ENCODE results near the gene SFXN5.

- TF ChIP-seq CTCF (conservative IDR thresholded peaks at IDR 0.05; ENCODE audit: low read depth, low read length) (no peak), POLR2A (IDR thresholded peaks at IDR 0.05; ENCODE audit: low read depth, low read length) (no peak), RAD21 (IDR thresholded peaks at IDR 0.05; ENCODE audit: low read length) (no peak), BHLHE40 (IDR thresholded peaks at IDR 0.05; ENCODE audit: low read depth, low read length) (no peak), MXI1 (IDR thresholded peaks at IDR 0.05; ENCODE audit: borderline replicate concordance, low read depth, low read length) (no peak), CEBPB (IDR thresholded peaks at IDR 0.05; ENCODE audit: low read depth, low read length) (no peak), RCOR1 (IDR thresholded peaks at IDR 0.05; ENCODE audit: insufficient replicate concordance, low read length) (no peak), CHD1 (IDR thresholded peaks at IDR 0.05; ENCODE audit: low read depth, low read length) (no peak), FOS (IDR thresholded peaks at IDR 0.05; ENCODE audit: low read depth, low read length) (no peak), USF2 (IDR thresholded peaks at IDR 0.05; ENCODE audit: low read depth, low read length) (no peak), MAFK (IDR thresholded peaks at IDR 0.05; ENCODE audit: low read depth, low read length) (peak; percentile 52)
These were observed 151.8 kb downstream of the SFXN5 start for GRCh38 chr2:72919414-72920317.

Data from IMR-90 (cell line).